Amniotic epithelial cell (primary cell): ENCODE data around the gene TUBA1A.
"Not testable (repeated sequence)": the region's sequence is repeated elsewhere in the genome, so short reads cannot be mapped to it uniquely, and the experiment has no call there.

ENCODE experiments used
- DNase-seq: peaks from one replicate; pipeline ENCODE4 v3.0.0-alpha.2; 2010; ENCODE audit warnings: low read depth

TUBA1A gene

GRCh38 chr12:49147384-49147783 is 41.5 kb downstream of the TUBA1A start:
- DNase-seq = no peak

GRCh38 chr12:49146406-49146805 is 42.5 kb downstream of the TUBA1A start:
- no peak for DNase-seq

GRCh38 chr12:49144384-49144783 is 44.5 kb downstream of the TUBA1A start:
- DNase-seq = no peak

- DNase-seq = no peak
Measured at GRCh38 chr12:49138999-49139398, 49.9 kb downstream of the TUBA1A start.

- no peak for DNase-seq
Measured at GRCh38 chr12:49138587-49138986, 50.3 kb downstream of the TUBA1A start.

- DNase-seq = no peak
Measured at GRCh38 chr12:49137476-49137875, 51.4 kb downstream of the TUBA1A start.

GRCh38 chr12:49136997-49137396 is 51.9 kb downstream of the TUBA1A start:
- DNase-seq = not testable (repeated sequence)
